ENCODE data around the gene ARHGEF6.
"Not testable (repeated sequence)": the region's sequence is repeated elsewhere in the genome, so short reads cannot be mapped to it uniquely, and the experiment has no call there.

ARHGEF6 gene

GRCh38 chrX:136780763-136781162 lies at the start of gene ARHGEF6:
TSS of gene ARHGEF6 (minus strand) at chrX:136780932. CDS start at chrX:136780882, 50 bp downstream.
- no peak for DNase-seq

GRCh38 chrX:136829413-136829812 lies 48.7 kb upstream of the ARHGEF6 start:
- no peak for DNase-seq

GRCh38 chrX:136828830-136829229 lies 48.1 kb upstream of the ARHGEF6 start:
- no peak for DNase-seq

GRCh38 chrX:136827026-136827425 lies 46.3 kb upstream of the ARHGEF6 start:
- no peak for DNase-seq

- DNase-seq, result no peak
These were observed 45.0 kb upstream of the ARHGEF6 start for GRCh38 chrX:136825771-136826170.

- no peak for DNase-seq
These were observed 42.4 kb upstream of the ARHGEF6 start for GRCh38 chrX:136823175-136823574.

GRCh38 chrX:136822337-136823095 lies 41.8 kb upstream of the ARHGEF6 start:
- DNase-seq, result no peak

GRCh38 chrX:136819756-136820155 lies 39.0 kb upstream of the ARHGEF6 start:
- DNase-seq, result not testable (repeated sequence)

GRCh38 chrX:136819031-136819703 lies 38.4 kb upstream of the ARHGEF6 start:
- no peak for DNase-seq

- DNase-seq, result no peak
These were observed 36.2 kb upstream of the ARHGEF6 start for GRCh38 chrX:136816975-136817374.

- no peak for DNase-seq
These were observed 34.4 kb upstream of the ARHGEF6 start for GRCh38 chrX:136814847-136815750.

- no peak for DNase-seq
These were observed 31.6 kb upstream of the ARHGEF6 start for GRCh38 chrX:136812286-136812685.

GRCh38 chrX:136810493-136810892 lies 29.8 kb upstream of the ARHGEF6 start:
- no peak for DNase-seq

- no peak for DNase-seq
These were observed 26.2 kb upstream of the ARHGEF6 start for GRCh38 chrX:136806891-136807410.

GRCh38 chrX:136802515-136802914 lies 21.8 kb upstream of the ARHGEF6 start:
- DNase-seq, result no peak

GRCh38 chrX:136797787-136798186 lies 17.1 kb upstream of the ARHGEF6 start:
- no peak for DNase-seq

GRCh38 chrX:136795132-136795531 lies 14.4 kb upstream of the ARHGEF6 start:
- not testable (repeated sequence) for DNase-seq

GRCh38 chrX:136794660-136795059 lies 13.9 kb upstream of the ARHGEF6 start:
- not testable (repeated sequence) for DNase-seq

- peak; percentile 72 for DNase-seq
These were observed 13.3 kb upstream of the ARHGEF6 start for GRCh38 chrX:136794080-136794479.

- no peak for DNase-seq
These were observed 9.1 kb upstream of the ARHGEF6 start for GRCh38 chrX:136789856-136790255.

- no peak for DNase-seq
These were observed 3.5 kb upstream of the ARHGEF6 start for GRCh38 chrX:136784231-136784630.

GRCh38 chrX:136783159-136783558 lies 2.4 kb upstream of the ARHGEF6 start:
- DNase-seq, result no peak

GRCh38 chrX:136781180-136781797 lies 557 bp upstream of the ARHGEF6 start:
- DNase-seq, result no peak
